Measurements from ENCODE around the gene RAD23B. TPM values are rescaled to one million over a fixed set of nuclear protein-coding genes. Genes with fewer than 3 reads are reported as not detected.

The RAD23B gene
- total and polyA plus RNA-seq, 2 of the 13 experiments (the other 11 are each of a cell fraction or from before 2014, with no cell fraction given) = 133 to 156 TPM

DNA sequence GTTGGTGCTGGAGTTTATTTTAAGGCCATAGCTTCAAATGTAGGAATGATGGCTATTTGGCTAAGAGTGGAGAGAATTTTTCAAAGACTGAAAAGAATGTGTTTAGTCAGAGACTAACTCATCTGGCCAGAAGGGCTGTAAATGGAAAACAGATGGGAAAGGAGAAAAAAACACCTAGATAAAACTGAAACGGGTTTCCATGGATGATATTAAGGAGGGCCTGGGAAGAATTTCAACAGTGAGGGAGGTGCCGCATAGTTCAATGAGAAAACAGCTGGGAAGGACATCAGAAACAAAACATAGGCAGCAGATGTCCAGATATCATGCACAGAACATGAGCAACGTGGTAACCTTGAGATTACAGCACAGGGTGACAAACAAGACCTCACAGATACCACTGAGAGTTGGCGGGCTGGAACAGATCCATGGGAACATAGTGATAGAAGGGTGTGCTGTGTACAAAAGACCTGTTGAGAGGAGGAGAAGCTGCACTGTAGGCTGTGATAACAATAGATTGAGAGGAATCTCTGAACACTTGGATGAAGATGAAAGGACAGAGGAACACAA lies 31.2 kb upstream of the RAD23B start (continued):
- TF ChIP-seq, protein P1, sequence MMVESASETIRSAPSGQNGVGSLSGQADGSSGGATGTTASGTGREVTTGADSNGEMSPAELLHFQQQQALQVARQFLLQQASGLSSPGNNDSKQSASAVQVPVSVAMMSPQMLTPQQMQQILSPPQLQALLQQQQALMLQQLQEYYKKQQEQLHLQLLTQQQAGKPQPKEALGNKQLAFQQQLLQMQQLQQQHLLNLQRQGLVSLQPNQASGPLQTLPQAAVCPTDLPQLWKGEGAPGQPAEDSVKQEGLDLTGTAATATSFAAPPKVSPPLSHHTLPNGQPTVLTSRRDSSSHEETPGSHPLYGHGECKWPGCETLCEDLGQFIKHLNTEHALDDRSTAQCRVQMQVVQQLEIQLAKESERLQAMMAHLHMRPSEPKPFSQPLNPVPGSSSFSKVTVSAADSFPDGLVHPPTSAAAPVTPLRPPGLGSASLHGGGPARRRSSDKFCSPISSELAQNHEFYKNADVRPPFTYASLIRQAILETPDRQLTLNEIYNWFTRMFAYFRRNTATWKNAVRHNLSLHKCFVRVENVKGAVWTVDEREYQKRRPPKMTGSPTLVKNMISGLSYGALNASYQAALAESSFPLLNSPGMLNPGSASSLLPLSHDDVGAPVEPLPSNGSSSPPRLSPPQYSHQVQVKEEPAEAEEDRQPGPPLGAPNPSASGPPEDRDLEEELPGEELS (CRISPR knock-in tag; IDR thresholded peaks at IDR 0.05) = peak; percentile 89
- peak; percentile 96 for TF ChIP-seq SOX13 (IDR thresholded peaks at IDR 0.05)
- peak in 1 of 2 experiments; percentile 99; a peak in 2 of 4 replicates for TF ChIP-seq SOX13 (CRISPR knock-in tag; conservative IDR thresholded peaks at IDR 0.05 in 1 of 2, IDR thresholded peaks at IDR 0.05 in 1 of 2)
- no peak for TF ChIP-seq ZNF547 (CRISPR knock-in tag; IDR thresholded peaks at IDR 0.05)
- peak; percentile 47; the same call in 1 of the 2 replicates for TF ChIP-seq ERF (CRISPR knock-in tag; IDR thresholded peaks at IDR 0.05)
- TF ChIP-seq, protein P2, sequence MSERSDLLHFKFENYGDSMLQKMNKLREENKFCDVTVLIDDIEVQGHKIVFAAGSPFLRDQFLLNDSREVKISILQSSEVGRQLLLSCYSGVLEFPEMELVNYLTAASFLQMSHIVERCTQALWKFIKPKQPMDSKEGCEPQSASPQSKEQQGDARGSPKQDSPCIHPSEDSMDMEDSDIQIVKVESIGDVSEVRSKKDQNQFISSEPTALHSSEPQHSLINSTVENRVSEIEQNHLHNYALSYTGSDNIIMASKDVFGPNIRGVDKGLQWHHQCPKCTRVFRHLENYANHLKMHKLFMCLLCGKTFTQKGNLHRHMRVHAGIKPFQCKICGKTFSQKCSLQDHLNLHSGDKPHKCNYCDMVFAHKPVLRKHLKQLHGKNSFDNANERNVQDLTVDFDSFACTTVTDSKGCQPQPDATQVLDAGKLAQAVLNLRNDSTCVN (CRISPR knock-in tag; IDR thresholded peaks at IDR 0.05; ENCODE audit: borderline replicate concordance) = peak; percentile 34; the same call in 1 of the 2 replicates
- TF ChIP-seq ZNF598 (CRISPR knock-in tag; IDR thresholded peaks at IDR 0.05; ENCODE audit: borderline replicate concordance) = no peak
- TF ChIP-seq, protein P3, sequence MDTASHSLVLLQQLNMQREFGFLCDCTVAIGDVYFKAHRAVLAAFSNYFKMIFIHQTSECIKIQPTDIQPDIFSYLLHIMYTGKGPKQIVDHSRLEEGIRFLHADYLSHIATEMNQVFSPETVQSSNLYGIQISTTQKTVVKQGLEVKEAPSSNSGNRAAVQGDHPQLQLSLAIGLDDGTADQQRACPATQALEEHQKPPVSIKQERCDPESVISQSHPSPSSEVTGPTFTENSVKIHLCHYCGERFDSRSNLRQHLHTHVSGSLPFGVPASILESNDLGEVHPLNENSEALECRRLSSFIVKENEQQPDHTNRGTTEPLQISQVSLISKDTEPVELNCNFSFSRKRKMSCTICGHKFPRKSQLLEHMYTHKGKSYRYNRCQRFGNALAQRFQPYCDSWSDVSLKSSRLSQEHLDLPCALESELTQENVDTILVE (CRISPR knock-in tag; IDR thresholded peaks at IDR 0.05) = 0 out of 2 replicates have a peak, but pooled peaks have one; percentile 37
- TF ChIP-seq, protein P4, sequence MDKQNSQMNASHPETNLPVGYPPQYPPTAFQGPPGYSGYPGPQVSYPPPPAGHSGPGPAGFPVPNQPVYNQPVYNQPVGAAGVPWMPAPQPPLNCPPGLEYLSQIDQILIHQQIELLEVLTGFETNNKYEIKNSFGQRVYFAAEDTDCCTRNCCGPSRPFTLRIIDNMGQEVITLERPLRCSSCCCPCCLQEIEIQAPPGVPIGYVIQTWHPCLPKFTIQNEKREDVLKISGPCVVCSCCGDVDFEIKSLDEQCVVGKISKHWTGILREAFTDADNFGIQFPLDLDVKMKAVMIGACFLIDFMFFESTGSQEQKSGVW (CRISPR knock-in tag; IDR thresholded peaks at IDR 0.05; ENCODE audit: borderline replicate concordance) = no peak
- peak; percentile 50 for TF ChIP-seq ASH2L (IDR thresholded peaks at IDR 0.05; ENCODE audit: insufficient read length, low read depth, low read length)
- TF ChIP-seq, protein P5, sequence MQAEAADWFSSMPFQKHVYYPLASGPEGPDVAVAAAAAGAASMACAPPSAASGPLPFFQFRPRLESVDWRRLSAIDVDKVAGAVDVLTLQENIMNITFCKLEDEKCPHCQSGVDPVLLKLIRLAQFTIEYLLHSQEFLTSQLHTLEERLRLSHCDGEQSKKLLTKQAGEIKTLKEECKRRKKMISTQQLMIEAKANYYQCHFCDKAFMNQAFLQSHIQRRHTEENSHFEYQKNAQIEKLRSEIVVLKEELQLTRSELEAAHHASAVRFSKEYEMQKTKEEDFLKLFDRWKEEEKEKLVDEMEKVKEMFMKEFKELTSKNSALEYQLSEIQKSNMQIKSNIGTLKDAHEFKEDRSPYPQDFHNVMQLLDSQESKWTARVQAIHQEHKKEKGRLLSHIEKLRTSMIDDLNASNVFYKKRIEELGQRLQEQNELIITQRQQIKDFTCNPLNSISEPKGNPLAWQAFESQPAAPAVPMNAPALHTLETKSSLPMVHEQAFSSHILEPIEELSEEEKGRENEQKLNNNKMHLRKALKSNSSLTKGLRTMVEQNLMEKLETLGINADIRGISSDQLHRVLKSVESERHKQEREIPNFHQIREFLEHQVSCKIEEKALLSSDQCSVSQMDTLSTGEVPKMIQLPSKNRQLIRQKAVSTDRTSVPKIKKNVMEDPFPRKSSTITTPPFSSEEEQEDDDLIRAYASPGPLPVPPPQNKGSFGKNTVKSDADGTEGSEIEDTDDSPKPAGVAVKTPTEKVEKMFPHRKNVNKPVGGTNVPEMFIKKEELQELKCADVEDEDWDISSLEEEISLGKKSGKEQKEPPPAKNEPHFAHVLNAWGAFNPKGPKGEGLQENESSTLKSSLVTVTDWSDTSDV (CRISPR knock-in tag; IDR thresholded peaks at IDR 0.05) = no peak
- peak; percentile 90 for TF ChIP-seq FOXO1 (CRISPR knock-in tag; IDR thresholded peaks at IDR 0.05)
- TF ChIP-seq HDAC1 (CRISPR knock-in tag; IDR thresholded peaks at IDR 0.05) = peak; percentile 71
- peak; percentile 52; the same call in 1 of the 2 replicates for TF ChIP-seq MXD4 (CRISPR knock-in tag; IDR thresholded peaks at IDR 0.05)
- TF ChIP-seq, protein P6, sequence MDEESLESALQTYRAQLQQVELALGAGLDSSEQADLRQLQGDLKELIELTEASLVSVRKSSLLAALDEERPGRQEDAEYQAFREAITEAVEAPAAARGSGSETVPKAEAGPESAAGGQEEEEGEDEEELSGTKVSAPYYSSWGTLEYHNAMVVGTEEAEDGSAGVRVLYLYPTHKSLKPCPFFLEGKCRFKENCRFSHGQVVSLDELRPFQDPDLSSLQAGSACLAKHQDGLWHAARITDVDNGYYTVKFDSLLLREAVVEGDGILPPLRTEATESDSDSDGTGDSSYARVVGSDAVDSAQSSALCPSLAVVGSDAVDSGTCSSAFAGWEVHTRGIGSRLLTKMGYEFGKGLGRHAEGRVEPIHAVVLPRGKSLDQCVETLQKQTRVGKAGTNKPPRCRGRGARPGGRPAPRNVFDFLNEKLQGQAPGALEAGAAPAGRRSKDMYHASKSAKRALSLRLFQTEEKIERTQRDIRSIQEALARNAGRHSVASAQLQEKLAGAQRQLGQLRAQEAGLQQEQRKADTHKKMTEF (CRISPR knock-in tag; IDR thresholded peaks at IDR 0.05) = peak; percentile 66; the same call in 1 of the 2 replicates
- TF ChIP-seq ZNF468 (CRISPR knock-in tag; IDR thresholded peaks at IDR 0.05) = no peak
- TF ChIP-seq ZNF703 (CRISPR knock-in tag; IDR thresholded peaks at IDR 0.05; ENCODE audit: borderline replicate concordance) = no peak
- peak; percentile 53; the same call in 1 of the 2 replicates for TF ChIP-seq ESRRA (CRISPR knock-in tag; IDR thresholded peaks at IDR 0.05; ENCODE audit: low read depth)
- no peak for TF ChIP-seq FOXP1 (IDR thresholded peaks at IDR 0.05)
- TF ChIP-seq FOXP1 (CRISPR knock-in tag; IDR thresholded peaks at IDR 0.05) = peak; percentile 85; the same call in 1 of the 2 replicates
- no peak for TF ChIP-seq ATF7-NPFF (CRISPR knock-in tag; IDR thresholded peaks at IDR 0.05; ENCODE audit: low read depth)

Data from HepG2 (cell line).